GDM1 (cell line): Measurements from ENCODE around the gene TTC28.

ENCODE experiments used
- DNase-seq: peaks from one replicate; lab custom pipeline; 2025; lab: John Stamatoyannopoulos, UW

Gene TTC28

GRCh38 chr22:27961680-27962079, 718.0 kb downstream of the TTC28 start:
- no peak for DNase-seq

- DNase-seq, result no peak
Observed at GRCh38 chr22:27961182-27961581, 718.5 kb downstream of the TTC28 start.

GRCh38 chr22:27959335-27960090, 720.1 kb downstream of the TTC28 start:
- no peak for DNase-seq

GRCh38 chr22:27952779-27953178, 726.9 kb downstream of the TTC28 start:
- DNase-seq, result no peak

- DNase-seq, result no peak
Observed at GRCh38 chr22:27952091-27952490, 727.5 kb downstream of the TTC28 start.

GRCh38 chr22:27949421-27949820, 730.2 kb downstream of the TTC28 start:
- DNase-seq, result no peak

- no peak for DNase-seq
Observed at GRCh38 chr22:27948569-27948968, 731.1 kb downstream of the TTC28 start.

GRCh38 chr22:27947448-27947847, 732.2 kb downstream of the TTC28 start:
- DNase-seq, result no peak

- no peak for DNase-seq
Observed at GRCh38 chr22:27941143-27941542, 738.5 kb downstream of the TTC28 start.

- DNase-seq, result no peak
Observed at GRCh38 chr22:27937453-27937852, 742.2 kb downstream of the TTC28 start.

GRCh38 chr22:27935897-27936296, 743.7 kb downstream of the TTC28 start:
- DNase-seq, result no peak

- no peak for DNase-seq
Observed at GRCh38 chr22:27934069-27934468, 745.6 kb downstream of the TTC28 start.

- no peak for DNase-seq
Observed at GRCh38 chr22:27933186-27933983, 746.3 kb downstream of the TTC28 start.

- DNase-seq, result no peak
Observed at GRCh38 chr22:27930331-27931060, 749.1 kb downstream of the TTC28 start.
